Thyroid gland (tissue), 4 donors: ENCODE results near the gene APOBEC2.

ENCODE experiments used
- POLR2A ChIP-seq, 2 donors: fragments of 450-650 bp; IDR thresholded peaks; one replicate each; pipeline ENCODE4 v1.6.1; 2017; ENCODE audit warnings: antibody characterized with exemption in 2 of 2, mild to moderate bottlenecking in 2 of 2, moderate library complexity in 1 of 2
- TF ChIP-seq, protein P1 (sequence below), 6 experiments: fragments of 200-600 bp in 3 of 6; fragments of 450-650 bp in 3 of 6; sonication (generic) in 3 of 6; IDR thresholded peaks; one replicate each; pipeline ENCODE4 v1.5.1; 2016 to 2019; ENCODE audit warnings: antibody characterized with exemption in 6 of 6, mild to moderate bottlenecking in 2 of 6, inconsistent platforms in 1 of 6, moderate library complexity in 1 of 6

DNA sequence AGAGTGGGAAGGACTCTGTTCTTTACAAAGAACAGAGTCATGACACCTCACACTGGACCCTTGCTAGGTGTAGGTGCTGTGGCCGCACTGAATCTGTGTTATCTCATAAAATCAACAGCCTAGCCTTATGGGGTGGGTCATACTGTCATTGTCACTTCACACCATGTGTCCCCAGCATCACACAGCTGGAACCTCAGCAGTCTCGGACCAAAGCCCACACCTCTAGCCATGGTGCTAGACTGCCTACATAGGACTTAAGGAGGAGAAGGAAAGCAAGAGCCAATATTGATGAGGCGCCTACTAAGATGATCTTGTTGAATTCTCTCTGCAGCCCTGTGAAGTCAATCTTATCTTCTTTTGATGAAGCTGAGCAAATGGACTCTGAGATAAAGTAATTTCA, 45.0 kb upstream of the APOBEC2 start:
- TF ChIP-seq POLR2A (IDR thresholded peaks at IDR 0.05): no peak
- TF ChIP-seq, protein P1, sequence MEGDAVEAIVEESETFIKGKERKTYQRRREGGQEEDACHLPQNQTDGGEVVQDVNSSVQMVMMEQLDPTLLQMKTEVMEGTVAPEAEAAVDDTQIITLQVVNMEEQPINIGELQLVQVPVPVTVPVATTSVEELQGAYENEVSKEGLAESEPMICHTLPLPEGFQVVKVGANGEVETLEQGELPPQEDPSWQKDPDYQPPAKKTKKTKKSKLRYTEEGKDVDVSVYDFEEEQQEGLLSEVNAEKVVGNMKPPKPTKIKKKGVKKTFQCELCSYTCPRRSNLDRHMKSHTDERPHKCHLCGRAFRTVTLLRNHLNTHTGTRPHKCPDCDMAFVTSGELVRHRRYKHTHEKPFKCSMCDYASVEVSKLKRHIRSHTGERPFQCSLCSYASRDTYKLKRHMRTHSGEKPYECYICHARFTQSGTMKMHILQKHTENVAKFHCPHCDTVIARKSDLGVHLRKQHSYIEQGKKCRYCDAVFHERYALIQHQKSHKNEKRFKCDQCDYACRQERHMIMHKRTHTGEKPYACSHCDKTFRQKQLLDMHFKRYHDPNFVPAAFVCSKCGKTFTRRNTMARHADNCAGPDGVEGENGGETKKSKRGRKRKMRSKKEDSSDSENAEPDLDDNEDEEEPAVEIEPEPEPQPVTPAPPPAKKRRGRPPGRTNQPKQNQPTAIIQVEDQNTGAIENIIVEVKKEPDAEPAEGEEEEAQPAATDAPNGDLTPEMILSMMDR (IDR thresholded peaks at IDR 0.05): no peak
